ENCODE results near the gene S100A8.

Gene S100A8

DNA sequence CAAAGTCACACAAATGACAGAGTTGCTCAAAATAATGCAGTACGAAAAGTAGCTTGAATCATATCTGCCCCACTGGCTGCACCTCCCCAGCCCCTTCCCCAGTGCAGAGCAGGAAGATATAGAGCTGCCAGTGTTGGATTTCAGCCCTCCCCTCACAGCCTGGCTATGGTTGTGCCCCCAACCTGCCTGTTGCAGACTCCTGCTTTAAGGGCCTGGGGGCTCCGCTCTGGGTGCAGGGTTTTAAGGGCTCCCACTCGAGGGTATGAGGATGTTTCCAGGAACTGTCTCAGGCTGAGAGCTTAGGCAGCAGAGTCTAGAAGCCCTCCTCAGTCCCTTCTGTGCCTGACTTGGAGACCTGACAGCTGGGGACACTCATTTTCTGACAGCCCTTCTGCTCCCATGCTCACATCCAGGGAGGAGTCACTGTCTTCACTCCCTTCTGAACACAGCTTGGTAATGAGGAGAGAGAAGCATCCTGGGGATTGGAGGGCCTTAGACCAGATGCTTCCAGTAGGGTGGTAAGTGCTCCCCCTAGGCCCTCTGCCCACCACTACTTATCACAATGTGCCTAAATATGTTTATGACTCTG is 28.6 kb downstream of the S100A8 start:
- DNase-seq (ENCODE audit: low read depth in 2 of 2) = no peak

DNA sequence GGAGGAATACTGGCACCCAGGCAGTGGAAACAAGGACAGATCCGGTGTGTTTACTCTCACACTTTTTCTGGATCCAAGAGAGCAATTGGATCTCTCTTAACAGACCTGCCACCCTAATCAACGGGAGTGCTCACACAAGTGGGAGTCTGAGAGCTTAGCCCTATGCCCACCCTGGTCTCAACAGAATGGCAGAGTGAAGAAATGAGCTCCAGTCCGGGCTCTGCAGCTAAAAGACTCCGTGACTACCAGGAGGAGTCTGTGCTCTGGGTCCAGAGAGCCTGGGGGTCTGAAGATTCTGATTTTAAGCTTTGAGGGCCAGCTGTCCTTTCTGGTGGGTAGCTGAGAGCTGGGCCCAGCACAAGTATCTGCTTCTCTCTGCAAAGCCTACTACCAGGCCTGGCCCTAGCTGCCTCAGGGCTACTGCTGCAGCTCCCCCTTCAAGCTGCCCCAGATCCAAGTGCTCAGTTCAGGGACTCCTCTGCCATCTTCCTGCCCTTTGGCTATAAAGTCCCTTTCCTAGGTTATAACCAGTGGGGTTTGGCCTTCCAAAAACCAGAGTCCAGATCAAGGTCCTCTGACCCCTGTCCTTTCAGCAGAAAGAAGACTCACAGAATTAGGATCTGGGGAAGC is 29.3 kb downstream of the S100A8 start:
- no peak for DNase-seq (ENCODE audit: low read depth in 2 of 2)

DNA sequence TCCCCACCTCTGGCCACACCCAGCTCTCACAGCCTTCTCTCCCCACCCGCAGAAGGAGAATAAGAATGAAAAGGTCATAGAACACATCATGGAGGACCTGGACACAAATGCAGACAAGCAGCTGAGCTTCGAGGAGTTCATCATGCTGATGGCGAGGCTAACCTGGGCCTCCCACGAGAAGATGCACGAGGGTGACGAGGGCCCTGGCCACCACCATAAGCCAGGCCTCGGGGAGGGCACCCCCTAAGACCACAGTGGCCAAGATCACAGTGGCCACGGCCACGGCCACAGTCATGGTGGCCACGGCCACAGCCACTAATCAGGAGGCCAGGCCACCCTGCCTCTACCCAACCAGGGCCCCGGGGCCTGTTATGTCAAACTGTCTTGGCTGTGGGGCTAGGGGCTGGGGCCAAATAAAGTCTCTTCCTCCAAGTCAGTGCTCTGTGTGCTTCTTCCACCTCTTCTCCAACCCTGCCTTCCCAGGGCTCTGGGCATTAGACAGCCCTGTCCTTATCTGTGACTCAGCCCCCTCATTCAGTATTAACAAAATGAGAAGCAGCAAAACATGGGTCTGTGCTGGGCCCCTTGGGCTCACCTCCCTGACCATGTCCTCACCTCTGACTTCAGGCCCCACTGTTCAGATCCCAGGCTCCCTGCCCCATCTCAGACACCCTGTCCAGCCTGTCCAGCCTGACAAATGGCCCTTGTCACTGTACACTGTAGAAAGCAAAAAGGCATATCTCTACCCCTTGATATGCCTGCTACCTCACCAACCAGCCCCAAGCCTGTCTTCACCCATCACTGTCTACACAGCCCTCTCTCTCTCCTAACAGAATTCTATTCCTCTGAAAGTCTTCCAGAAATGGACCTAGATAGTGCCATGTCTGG is 30.0 kb downstream of the S100A8 start:
- DNase-seq (ENCODE audit: low read depth in 2 of 2) = no peak

DNA sequence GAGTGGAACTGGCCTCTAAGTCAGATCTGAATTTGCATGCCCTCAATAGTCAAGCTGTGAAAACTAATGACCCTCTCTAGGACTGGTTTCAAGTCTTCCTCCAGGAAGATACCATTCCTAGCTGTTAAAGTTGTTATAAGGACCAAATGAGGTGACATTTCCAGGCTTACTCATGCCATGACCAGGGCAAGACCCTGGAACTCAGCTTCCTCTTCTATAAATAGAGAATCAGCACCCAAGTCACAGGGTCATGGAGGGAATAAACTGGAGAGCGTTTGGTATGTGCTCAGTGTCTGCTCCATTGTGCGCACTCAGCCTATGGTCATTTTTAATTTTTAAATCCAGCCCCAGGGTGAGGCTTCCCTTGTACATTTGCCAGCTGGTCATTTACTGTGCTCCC is 30.7 kb downstream of the S100A8 start:
- DNase-seq (ENCODE audit: low read depth in 2 of 2) = no peak

DNA sequence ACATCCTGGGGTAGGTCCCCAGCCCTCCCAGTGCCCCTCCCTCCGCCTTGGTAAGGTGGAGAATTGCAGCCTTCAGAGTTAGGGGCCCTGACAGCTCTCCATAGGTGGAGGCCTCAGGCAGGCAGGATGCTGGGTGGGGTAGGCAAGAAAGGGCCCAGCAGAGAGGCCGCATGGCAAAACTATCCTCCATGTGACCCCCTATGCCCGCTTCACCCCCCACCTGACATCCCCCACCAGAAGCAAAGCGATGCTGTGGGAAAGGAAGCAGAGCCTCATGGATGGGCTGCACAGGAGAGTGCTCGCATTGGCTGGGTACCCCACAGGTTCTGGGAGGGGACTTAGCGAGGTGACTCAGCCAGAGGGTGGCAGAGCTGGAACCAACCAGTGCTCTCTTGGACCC is 31.6 kb downstream of the S100A8 start:
- no peak for DNase-seq (ENCODE audit: low read depth in 2 of 2)

DNA sequence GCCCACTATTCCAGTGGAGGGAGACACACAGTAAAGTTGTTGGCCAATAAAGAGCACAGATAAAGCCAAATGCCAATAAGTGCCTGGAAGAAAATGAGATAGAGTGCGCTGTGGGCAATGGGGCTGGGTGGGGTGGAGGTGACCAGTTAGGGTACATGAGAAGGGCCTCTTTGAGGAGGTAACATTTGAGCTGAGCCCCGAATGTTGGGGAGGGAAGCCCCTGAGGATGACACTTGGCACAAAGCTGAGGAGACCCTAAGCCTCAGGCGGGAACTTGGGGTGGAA is 32.2 kb downstream of the S100A8 start:
- no peak for DNase-seq (ENCODE audit: low read depth in 2 of 2)

- DNase-seq (ENCODE audit: low read depth in 2 of 2) = no peak
These were observed 32.8 kb downstream of the S100A8 start, which contains the start of gene S100A9 for GRCh38 chr1:153357853-153358690. Gene S100A9 (plus strand): TSS chr1:153357854. CDS start chr1:153358284, 430 bp downstream.

- no peak for DNase-seq (ENCODE audit: low read depth in 2 of 2)
These were observed 33.6 kb downstream of the S100A8 start for GRCh38 chr1:153357076-153357852.

DNA sequence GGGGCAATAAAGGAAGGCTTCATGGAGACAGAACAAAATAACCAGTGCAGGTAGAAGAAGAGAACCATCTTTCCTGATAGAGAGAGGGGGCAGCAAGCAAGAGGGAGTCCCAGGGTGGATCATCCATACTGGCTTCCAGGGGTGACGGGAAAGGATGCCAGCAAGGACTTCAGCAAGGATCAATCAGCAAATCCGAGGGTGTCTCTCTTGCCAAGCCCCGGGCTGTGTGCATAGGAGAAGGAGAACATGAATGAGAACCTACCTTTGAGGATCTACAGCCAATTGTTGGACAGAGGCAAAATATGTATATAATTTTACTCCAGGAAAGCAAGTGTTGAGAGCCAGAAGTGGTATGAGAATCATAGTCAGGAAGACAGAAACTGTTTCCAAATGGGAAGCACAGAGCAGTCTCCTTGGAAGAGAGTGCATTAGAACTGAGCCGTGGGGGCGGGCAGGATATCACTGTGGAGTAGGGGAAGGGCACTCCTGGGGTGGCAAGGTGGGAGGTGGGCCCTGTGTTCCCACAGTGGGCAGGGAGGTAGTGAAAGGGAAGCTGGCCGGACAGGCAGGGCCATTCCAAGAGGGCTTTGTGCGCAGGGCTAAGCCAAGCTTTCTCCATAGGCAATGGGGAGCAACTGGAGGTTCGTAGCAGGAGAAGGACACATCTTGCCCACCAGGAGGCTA is 34.3 kb downstream of the S100A8 start:
- DNase-seq (ENCODE audit: low read depth in 2 of 2) = no peak

DNA sequence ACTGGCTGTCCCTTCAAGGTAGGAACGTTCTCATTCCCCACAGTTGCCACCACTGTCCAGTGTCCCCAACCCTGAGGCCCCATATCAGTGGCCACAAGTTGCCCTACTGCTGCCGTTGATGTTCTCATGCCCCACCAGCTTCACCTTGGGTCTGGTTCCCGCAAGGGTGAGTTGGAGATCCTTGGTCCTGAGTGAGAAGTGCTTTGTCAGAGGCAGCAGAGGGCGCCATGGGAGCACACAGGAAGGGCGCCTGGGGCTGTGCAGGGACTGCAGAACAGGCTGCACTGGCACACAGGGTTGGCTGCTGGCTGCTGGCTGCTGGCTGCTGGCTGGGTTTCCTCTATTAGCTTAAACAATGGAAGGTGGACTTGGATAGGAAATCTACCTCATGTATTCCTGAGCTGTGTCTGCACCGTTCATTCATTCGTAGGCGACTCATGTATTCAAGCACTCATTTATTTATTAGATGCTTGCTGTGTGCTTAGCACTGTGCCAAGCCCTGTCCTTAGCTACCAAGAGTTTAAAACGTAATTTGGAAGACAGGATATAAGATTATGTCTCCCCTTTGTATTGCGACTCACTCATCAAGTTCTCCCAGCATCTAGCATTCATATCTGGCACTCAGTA is 35.3 kb downstream of the S100A8 start:
- DNase-seq (ENCODE audit: low read depth in 2 of 2) = no peak

DNA sequence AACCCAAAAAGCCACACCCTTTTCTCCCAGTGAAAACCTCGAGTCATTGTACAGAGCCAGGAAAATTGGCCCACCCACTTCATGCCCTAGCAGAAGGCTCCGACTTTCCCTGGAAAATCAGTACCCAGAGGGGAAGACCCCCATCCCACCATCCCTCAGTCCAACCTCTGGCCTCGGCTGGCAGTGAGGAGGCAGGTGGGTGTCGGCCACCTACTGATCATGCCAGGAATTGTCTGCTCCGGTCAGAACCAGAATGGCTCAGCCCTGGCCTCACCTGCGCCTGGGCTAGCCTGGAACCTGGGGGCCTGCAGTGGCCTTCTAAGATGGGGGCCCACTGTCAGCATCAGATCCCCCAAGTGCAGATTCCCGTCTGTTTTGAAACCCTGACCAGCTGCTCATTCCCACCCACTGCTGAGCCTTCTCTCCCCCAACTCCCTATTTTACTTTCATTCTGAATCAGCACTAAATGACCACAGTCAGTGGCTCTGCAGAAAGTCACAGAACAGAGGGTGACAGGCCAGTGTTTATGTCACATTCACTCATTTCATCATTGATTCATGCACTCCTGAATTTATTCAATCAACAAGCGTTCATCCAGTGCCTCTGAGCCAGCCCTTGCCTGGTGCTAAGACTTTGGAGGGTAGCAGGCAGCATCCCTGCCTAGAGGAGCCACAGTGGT is 36.2 kb downstream of the S100A8 start:
- no peak for DNase-seq (ENCODE audit: low read depth in 2 of 2)

- DNase-seq (ENCODE audit: low read depth in 2 of 2) = no peak
These were observed 37.5 kb downstream of the S100A8 start for GRCh38 chr1:153353226-153353947.

DNA sequence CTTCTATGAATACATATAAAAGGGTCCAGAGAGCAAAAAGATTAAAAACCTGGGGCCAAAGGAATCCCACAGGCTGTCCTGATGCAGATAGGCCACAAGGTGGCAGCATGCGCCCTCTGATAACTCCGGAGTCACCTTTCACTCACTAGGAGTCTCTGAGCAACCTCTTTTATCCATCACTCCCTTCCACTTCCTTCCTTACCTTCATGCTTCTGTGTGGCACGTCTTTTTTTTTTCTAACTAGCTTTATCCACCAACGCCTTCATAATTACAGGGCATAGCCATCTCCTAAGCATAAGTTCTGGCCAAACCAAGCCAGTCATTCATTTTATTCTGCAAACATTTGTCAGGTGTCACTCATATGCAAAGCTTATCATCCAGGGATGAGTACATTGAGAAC is 38.4 kb downstream of the S100A8 start:
- peak; percentile 21 to 43 for DNase-seq (ENCODE audit: low read depth in 2 of 2)

- DNase-seq (ENCODE audit: low read depth in 2 of 2) = no peak
These were observed 40.4 kb downstream of the S100A8 start for GRCh38 chr1:153350321-153350957.

GRCh38 chr1:153349363-153350320 is 41.2 kb downstream of the S100A8 start:
- no peak for DNase-seq (ENCODE audit: low read depth in 2 of 2)

GRCh38 chr1:153348511-153349362 is 42.1 kb downstream of the S100A8 start, which contains the start of gene PGLYRP4:
Gene PGLYRP4 (minus strand): TSS chr1:153348841. CDS start chr1:153347932, 909 bp downstream.
- no peak for DNase-seq (ENCODE audit: low read depth in 2 of 2)
